ENCODE data around the gene A2M. TPM values are rescaled to one million over a fixed set of nuclear protein-coding genes. Genes with fewer than 3 reads are reported as not detected.
A peak's percentile ranks its signal among the peaks of the same experiment; 100 is the strongest.

A2M gene
- total RNA-seq, 1 experiment from 2014 or later, result not detected

- Mint-ChIP-seq H3K36me3 (ENCODE audit: insufficient read depth, unreplicated experiment) (peaks cover 23% of the 10 kb centered on the region), H3K27ac (ENCODE audit: unreplicated experiment) (no peak overlapping the region), H3K27me3 (ENCODE audit: unreplicated experiment) (no peaks in the 10 kb centered on the region), H3K9me3 (ENCODE audit: low read depth, unreplicated experiment) (no peaks in the 10 kb centered on the region), H3K4me3 (ENCODE audit: low read depth, unreplicated experiment) (peak overlapping the region; percentile 24), H3K4me1 (ENCODE audit: low read depth, unreplicated experiment) (no peaks in the 10 kb centered on the region)
- intact Hi-C loops (cut with micrococcal nuclease; ENCODE audit: unreplicated experiment), result no loop called here
- BruUV-seq (replicated peaks), result no TSS peak
- TF ChIP-seq CTCF (IDR thresholded peaks at IDR 0.05; ENCODE audit: unreplicated experiment), result no peak
- CTCF ChIA-PET, result no interaction called here
- no peak for DNase-seq
These were observed 49.5 kb downstream of the A2M start for GRCh38 chr12:9066183-9066623.

GRCh38 chr12:9065607-9065856 is 50.2 kb downstream of the A2M start:
- Mint-ChIP-seq H3K36me3 (ENCODE audit: insufficient read depth, unreplicated experiment) (peaks cover 23% of the 10 kb centered on the region), H3K4me3 (ENCODE audit: low read depth, unreplicated experiment) (peak overlapping the region; percentile 85), H3K9me3 (ENCODE audit: low read depth, unreplicated experiment) (no peaks in the 10 kb centered on the region), H3K4me1 (ENCODE audit: low read depth, unreplicated experiment) (no peaks in the 10 kb centered on the region), H3K27ac (ENCODE audit: unreplicated experiment) (peak overlapping the region; percentile 81), H3K27me3 (ENCODE audit: unreplicated experiment) (no peaks in the 10 kb centered on the region)
- CTCF ChIA-PET, result interaction anchor here (0.6 to 1.1 kb wide), 10 partner anchors 10 to 806 kb away, joined by 3 to 7 read pairs (median 3); no protein-coding TSS in a partner anchor
- no peak for DNase-seq
- TF ChIP-seq CTCF (IDR thresholded peaks at IDR 0.05; ENCODE audit: unreplicated experiment), result no peak
- BruUV-seq (replicated peaks), result no TSS peak
- intact Hi-C loops (cut with micrococcal nuclease; ENCODE audit: unreplicated experiment), result no loop called here

- Mint-ChIP-seq H3K4me3 (ENCODE audit: low read depth, unreplicated experiment) (peak overlapping the region; percentile 85), H3K4me1 (ENCODE audit: low read depth, unreplicated experiment) (no peaks in the 10 kb centered on the region), H3K36me3 (ENCODE audit: insufficient read depth, unreplicated experiment) (peaks cover 23% of the 10 kb centered on the region), H3K27ac (ENCODE audit: unreplicated experiment) (peak overlapping the region; percentile 85), H3K9me3 (ENCODE audit: low read depth, unreplicated experiment) (no peaks in the 10 kb centered on the region), H3K27me3 (ENCODE audit: unreplicated experiment) (no peaks in the 10 kb centered on the region)
- CTCF ChIA-PET, result interaction anchor here (0.6 to 1.8 kb wide), 11 partner anchors 9 to 806 kb away, joined by 3 to 14 read pairs (median 3); no protein-coding TSS in a partner anchor
- intact Hi-C loops (cut with micrococcal nuclease; ENCODE audit: unreplicated experiment), result no loop called here
- BruUV-seq (replicated peaks), result TSS peak; percentile 89
- DNase-seq, result peak; percentile 93
- no peak for TF ChIP-seq CTCF (IDR thresholded peaks at IDR 0.05; ENCODE audit: unreplicated experiment)
These were observed 50.7 kb downstream of the A2M start for GRCh38 chr12:9064815-9065606.

- Mint-ChIP-seq H3K9me3 (ENCODE audit: low read depth, unreplicated experiment) (no peaks in the 10 kb centered on the region), H3K27ac (ENCODE audit: unreplicated experiment) (peak overlapping the region; percentile 85), H3K4me3 (ENCODE audit: low read depth, unreplicated experiment) (peak overlapping the region; percentile 85), H3K36me3 (ENCODE audit: insufficient read depth, unreplicated experiment) (peaks cover 23% of the 10 kb centered on the region), H3K4me1 (ENCODE audit: low read depth, unreplicated experiment) (no peaks in the 10 kb centered on the region), H3K27me3 (ENCODE audit: unreplicated experiment) (no peaks in the 10 kb centered on the region)
- CTCF ChIA-PET, result interaction anchor here (0.5 to 1.8 kb wide), 6 partner anchors 11 to 424 kb away, joined by 3 to 14 read pairs (median 4); no protein-coding TSS in a partner anchor
- intact Hi-C loops (cut with micrococcal nuclease; ENCODE audit: unreplicated experiment), result no loop called here
- TF ChIP-seq CTCF (IDR thresholded peaks at IDR 0.05; ENCODE audit: unreplicated experiment), result peak; percentile 51
- peak; percentile 70 for DNase-seq
- no TSS peak for BruUV-seq (replicated peaks)
These were observed 51.4 kb downstream of the A2M start for GRCh38 chr12:9064201-9064814.
